ENCODE results near the gene ACAA1. TPM values are rescaled to one million over a fixed set of nuclear protein-coding genes. Genes with fewer than 3 reads are reported as not detected.

ACAA1 gene
- total RNA-seq, 1 experiment from 2014 or later: 44.5 TPM

GRCh38 chr3:38124324-38125122, 12.4 kb downstream of the ACAA1 start:
- no peak for DNase-seq (ENCODE audit: low read depth)
- in situ Hi-C loops (cut with HindIII; ENCODE audit: low pct_unique_long_range_greater_than_20kb, low sequenced_read_pairs): no loop called here

- DNase-seq (ENCODE audit: low read depth): no peak
- in situ Hi-C loops (cut with HindIII; ENCODE audit: low pct_unique_long_range_greater_than_20kb, low sequenced_read_pairs): no loop called here
Measured at GRCh38 chr3:38122712-38123290, 14.1 kb downstream of the ACAA1 start.

- in situ Hi-C loops (cut with HindIII; ENCODE audit: low pct_unique_long_range_greater_than_20kb, low sequenced_read_pairs): no loop called here
Measured at GRCh38 chr3:38121832-38122461, 15.0 kb downstream of the ACAA1 start.

GRCh38 chr3:38121451-38121831, 15.5 kb downstream of the ACAA1 start:
- in situ Hi-C loops (cut with HindIII; ENCODE audit: low pct_unique_long_range_greater_than_20kb, low sequenced_read_pairs): no loop called here
- DNase-seq (ENCODE audit: low read depth): no peak

More at GRCh38 chr3:38121832-38122461, 15.0 kb downstream of the ACAA1 start:
- DNase-seq (ENCODE audit: low read depth): no peak

GRCh38 chr3:38120693-38121450, 16.1 kb downstream of the ACAA1 start:
- in situ Hi-C loops (cut with HindIII; ENCODE audit: low pct_unique_long_range_greater_than_20kb, low sequenced_read_pairs): no loop called here

GRCh38 chr3:38119821-38120692, 16.9 kb downstream of the ACAA1 start:
- no peak for DNase-seq (ENCODE audit: low read depth)
- in situ Hi-C loops (cut with HindIII; ENCODE audit: low pct_unique_long_range_greater_than_20kb, low sequenced_read_pairs): no loop called here

More at GRCh38 chr3:38120693-38121450, 16.1 kb downstream of the ACAA1 start:
- no peak for DNase-seq (ENCODE audit: low read depth)

- in situ Hi-C loops (cut with HindIII; ENCODE audit: low pct_unique_long_range_greater_than_20kb, low sequenced_read_pairs): no loop called here
- no peak for DNase-seq (ENCODE audit: low read depth)
Measured at GRCh38 chr3:38119248-38119544, 17.7 kb downstream of the ACAA1 start.

- DNase-seq (ENCODE audit: low read depth): no peak
- in situ Hi-C loops (cut with HindIII; ENCODE audit: low pct_unique_long_range_greater_than_20kb, low sequenced_read_pairs): no loop called here
Measured at GRCh38 chr3:38118421-38119247, 18.3 kb downstream of the ACAA1 start.

- in situ Hi-C loops (cut with HindIII; ENCODE audit: low pct_unique_long_range_greater_than_20kb, low sequenced_read_pairs): no loop called here
- peak; percentile 21 for DNase-seq (ENCODE audit: low read depth)
Measured at GRCh38 chr3:38117748-38118420, 19.0 kb downstream of the ACAA1 start.

- in situ Hi-C loops (cut with HindIII; ENCODE audit: low pct_unique_long_range_greater_than_20kb, low sequenced_read_pairs): no loop called here
- DNase-seq (ENCODE audit: low read depth): peak; percentile 2
Measured at GRCh38 chr3:38117163-38117716, 19.7 kb downstream of the ACAA1 start.

GRCh38 chr3:38116471-38117162, 20.3 kb downstream of the ACAA1 start:
- in situ Hi-C loops (cut with HindIII; ENCODE audit: low pct_unique_long_range_greater_than_20kb, low sequenced_read_pairs): no loop called here
- peak; percentile 22 for DNase-seq (ENCODE audit: low read depth)

GRCh38 chr3:38115645-38116427, 21.1 kb downstream of the ACAA1 start:
- in situ Hi-C loops (cut with HindIII; ENCODE audit: low pct_unique_long_range_greater_than_20kb, low sequenced_read_pairs): no loop called here
- no peak for DNase-seq (ENCODE audit: low read depth)

- in situ Hi-C loops (cut with HindIII; ENCODE audit: low pct_unique_long_range_greater_than_20kb, low sequenced_read_pairs): no loop called here
- DNase-seq (ENCODE audit: low read depth): no peak
Measured at GRCh38 chr3:38114875-38115644, 21.9 kb downstream of the ACAA1 start.

- in situ Hi-C loops (cut with HindIII; ENCODE audit: low pct_unique_long_range_greater_than_20kb, low sequenced_read_pairs): no loop called here
- DNase-seq (ENCODE audit: low read depth): no peak
Measured at GRCh38 chr3:38114052-38114874, 22.7 kb downstream of the ACAA1 start.

Data from Caki2 (cell line).